Renal pelvis (tissue), 4 donors: Measurements from ENCODE around the gene NCKAP5. TPM values are rescaled to one million over a fixed set of nuclear protein-coding genes. Genes with fewer than 3 reads are reported as not detected.

ENCODE experiments used
- DNase-seq: peaks from one replicate; pipeline ENCODE4 v3.0.0-alpha.2; 2013
- polyA plus RNA-seq, 3 donors: library from polyadenylated mRNA; unstranded; fragments of 120-200 nt; gene quantifications; one replicate each; pipeline ENCODE4 v1.2.1, GENCODE V29; 2013; ENCODE audit not compliant: insufficient read length in 3 of 3

Gene NCKAP5
- polyA plus RNA-seq, 3 donors = 6.2 to 6.5 (median 6.3) TPM

- no peak for DNase-seq
Observed at GRCh38 chr2:132948211-132948610, 620.1 kb downstream of the NCKAP5 start.

- DNase-seq = no peak
Observed at GRCh38 chr2:132943829-132944228, 624.4 kb downstream of the NCKAP5 start.

- DNase-seq = no peak
Observed at GRCh38 chr2:132941296-132942020, 626.8 kb downstream of the NCKAP5 start.

- DNase-seq = no peak
Observed at GRCh38 chr2:132937629-132938028, 630.6 kb downstream of the NCKAP5 start.

- no peak for DNase-seq
Observed at GRCh38 chr2:132936791-132937190, 631.5 kb downstream of the NCKAP5 start.

- no peak for DNase-seq
Observed at GRCh38 chr2:132936261-132936660, 632.0 kb downstream of the NCKAP5 start.

GRCh38 chr2:132929786-132930185, 638.5 kb downstream of the NCKAP5 start:
- DNase-seq = no peak

GRCh38 chr2:132923787-132924186, 644.5 kb downstream of the NCKAP5 start:
- no peak for DNase-seq

GRCh38 chr2:132915812-132916549, 652.3 kb downstream of the NCKAP5 start:
- DNase-seq = no peak

GRCh38 chr2:132911726-132912724, 656.2 kb downstream of the NCKAP5 start:
- peak; percentile 83 for DNase-seq

GRCh38 chr2:132910432-132910831, 657.8 kb downstream of the NCKAP5 start:
- DNase-seq = no peak

- no peak for DNase-seq
Observed at GRCh38 chr2:132909427-132909826, 658.8 kb downstream of the NCKAP5 start.

- DNase-seq = no peak
Observed at GRCh38 chr2:132904142-132904842, 664.0 kb downstream of the NCKAP5 start.

GRCh38 chr2:132902626-132903025, 665.6 kb downstream of the NCKAP5 start:
- DNase-seq = no peak

- DNase-seq = no peak
Observed at GRCh38 chr2:132901661-132902060, 666.6 kb downstream of the NCKAP5 start.

- DNase-seq = no peak
Observed at GRCh38 chr2:132897111-132897510, 671.2 kb downstream of the NCKAP5 start.

- no peak for DNase-seq
Observed at GRCh38 chr2:132896073-132896472, 672.2 kb downstream of the NCKAP5 start.

GRCh38 chr2:132891498-132891897, 676.8 kb downstream of the NCKAP5 start:
- DNase-seq = no peak

GRCh38 chr2:132886574-132886973, 681.7 kb downstream of the NCKAP5 start:
- DNase-seq = no peak

- no peak for DNase-seq
Observed at GRCh38 chr2:132884705-132885104, 683.6 kb downstream of the NCKAP5 start.

GRCh38 chr2:132884292-132884691, 684.0 kb downstream of the NCKAP5 start:
- DNase-seq = no peak

GRCh38 chr2:132883430-132883829, 684.8 kb downstream of the NCKAP5 start:
- no peak for DNase-seq
